ENCODE results near the gene ELOVL5. TPM values are rescaled to one million over a fixed set of nuclear protein-coding genes. Genes with fewer than 3 reads are reported as not detected.

Gene ELOVL5
- total RNA-seq, 4 donors from 2014 or later, result 5.6 to 7.2 (median 6.2) TPM

DNA sequence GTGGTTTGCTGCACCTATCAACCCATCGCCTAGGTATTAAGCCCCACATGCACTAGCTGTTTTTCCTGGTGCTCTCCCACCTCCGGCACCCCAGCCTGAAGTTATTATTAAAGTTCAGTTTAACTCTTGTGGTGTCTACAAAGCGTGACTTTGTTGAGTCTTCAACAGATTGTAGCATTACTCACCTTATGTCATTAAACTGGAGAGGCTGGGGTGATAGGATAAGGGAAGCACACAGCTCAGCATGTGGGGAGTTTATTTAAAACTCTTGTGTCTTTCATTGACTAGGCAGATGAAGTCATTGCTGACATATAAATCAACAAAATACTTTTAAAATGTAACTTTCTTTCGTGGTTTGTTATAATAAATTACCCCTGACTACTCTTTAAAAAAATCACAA lies 115.4 kb downstream of the ELOVL5 start:
- intact Hi-C loops (cut with DNase I; ENCODE audit: low total_unique reads) (no loop called here), in situ Hi-C loops (cut with MboI; ENCODE audit: low sequenced_read_pairs in 4 of 4) (no loop called here)
- H3K27ac ChIP-seq, result no peak overlapping the region
- ATAC-seq, result no peak
- H3K27me3 ChIP-seq, result no peaks in the 10 kb centered on the region
- H3K4me1 ChIP-seq, result no peaks in the 10 kb centered on the region
- H3K9me3 ChIP-seq, result no peaks in the 10 kb centered on the region
- no peak for DNase-seq
- TF ChIP-seq, protein P1, sequence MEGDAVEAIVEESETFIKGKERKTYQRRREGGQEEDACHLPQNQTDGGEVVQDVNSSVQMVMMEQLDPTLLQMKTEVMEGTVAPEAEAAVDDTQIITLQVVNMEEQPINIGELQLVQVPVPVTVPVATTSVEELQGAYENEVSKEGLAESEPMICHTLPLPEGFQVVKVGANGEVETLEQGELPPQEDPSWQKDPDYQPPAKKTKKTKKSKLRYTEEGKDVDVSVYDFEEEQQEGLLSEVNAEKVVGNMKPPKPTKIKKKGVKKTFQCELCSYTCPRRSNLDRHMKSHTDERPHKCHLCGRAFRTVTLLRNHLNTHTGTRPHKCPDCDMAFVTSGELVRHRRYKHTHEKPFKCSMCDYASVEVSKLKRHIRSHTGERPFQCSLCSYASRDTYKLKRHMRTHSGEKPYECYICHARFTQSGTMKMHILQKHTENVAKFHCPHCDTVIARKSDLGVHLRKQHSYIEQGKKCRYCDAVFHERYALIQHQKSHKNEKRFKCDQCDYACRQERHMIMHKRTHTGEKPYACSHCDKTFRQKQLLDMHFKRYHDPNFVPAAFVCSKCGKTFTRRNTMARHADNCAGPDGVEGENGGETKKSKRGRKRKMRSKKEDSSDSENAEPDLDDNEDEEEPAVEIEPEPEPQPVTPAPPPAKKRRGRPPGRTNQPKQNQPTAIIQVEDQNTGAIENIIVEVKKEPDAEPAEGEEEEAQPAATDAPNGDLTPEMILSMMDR (IDR thresholded peaks at IDR 0.05 in 4 of 5, conservative IDR thresholded peaks at IDR 0.05 in 1 of 5), result no peak
- no peak for TF ChIP-seq POLR2A (IDR thresholded peaks at IDR 0.05)
- H3K4me3 ChIP-seq, result no peak overlapping the region
- no peaks in the 10 kb centered on the region for H3K36me3 ChIP-seq

DNA sequence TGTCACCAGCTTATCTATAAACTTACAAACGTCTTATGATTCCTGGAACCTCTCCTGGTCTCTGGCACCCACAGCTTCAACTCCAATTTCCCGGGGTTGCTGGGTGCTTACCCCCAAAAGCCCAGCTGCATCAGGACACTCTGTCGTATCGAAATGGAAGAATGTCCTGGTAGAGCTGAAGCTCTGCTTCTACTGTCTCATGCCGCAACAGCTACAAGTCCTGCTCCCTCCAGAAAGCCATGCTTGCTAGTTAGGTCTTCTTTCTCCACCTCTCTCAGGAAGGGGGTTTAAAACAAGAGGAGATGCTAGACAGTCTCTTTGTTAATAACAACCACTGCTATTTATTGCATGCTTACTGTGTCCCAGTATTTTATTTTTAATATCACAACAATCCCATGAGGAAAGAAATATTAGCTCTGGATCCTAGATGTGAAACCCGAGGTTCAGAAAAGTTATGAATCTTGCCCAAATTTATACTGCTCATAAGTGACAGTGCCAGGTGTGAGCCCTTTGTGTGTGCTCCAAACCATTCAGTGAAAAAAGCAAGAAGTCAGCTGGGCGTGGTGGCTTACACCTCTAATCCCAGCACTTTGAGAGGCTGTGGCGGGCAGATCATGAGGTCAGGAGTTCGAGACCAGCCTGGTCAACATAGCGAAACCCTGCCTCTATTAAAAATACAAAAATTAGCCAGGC lies 117.8 kb downstream of the ELOVL5 start:
- H3K4me1 ChIP-seq, result no peaks in the 10 kb centered on the region
- no peaks in the 10 kb centered on the region for H3K27me3 ChIP-seq
- H3K4me3 ChIP-seq, result no peak overlapping the region
- no peaks in the 10 kb centered on the region for H3K36me3 ChIP-seq
- intact Hi-C loops (cut with DNase I; ENCODE audit: low total_unique reads) (no loop called here), in situ Hi-C loops (cut with MboI; ENCODE audit: low sequenced_read_pairs in 4 of 4) (no loop called here)
- DNase-seq (no peak), ATAC-seq (no peak)
- TF ChIP-seq, protein P1 (IDR thresholded peaks at IDR 0.05 in 4 of 5, conservative IDR thresholded peaks at IDR 0.05 in 1 of 5), result no peak
- TF ChIP-seq POLR2A (IDR thresholded peaks at IDR 0.05), result no peak
- H3K27ac ChIP-seq, result no peak overlapping the region
- H3K9me3 ChIP-seq, result no peaks in the 10 kb centered on the region

DNA sequence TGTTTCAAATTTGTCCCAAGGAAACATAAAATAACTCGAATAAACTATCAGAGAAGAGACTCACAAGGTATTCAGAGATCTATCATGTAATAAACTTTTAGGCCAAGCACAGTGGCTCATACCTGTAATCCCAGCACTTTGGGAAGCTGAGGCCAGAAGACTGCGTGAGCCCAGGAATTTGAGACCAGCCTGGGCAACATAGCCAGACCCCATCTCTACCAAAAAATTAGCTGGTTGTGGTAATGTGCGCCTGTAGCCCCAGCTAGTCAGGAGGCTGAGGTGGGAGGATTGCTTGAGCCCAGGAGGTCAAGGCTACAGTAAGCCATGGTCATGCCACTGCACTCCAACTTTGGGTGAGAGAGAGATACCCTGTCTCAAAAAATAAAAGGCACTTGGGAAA lies 120.9 kb downstream of the ELOVL5 start:
- Histone ChIP-seq H3K27me3 (no peaks in the 10 kb centered on the region), H3K36me3 (no peaks in the 10 kb centered on the region), H3K9me3 (no peaks in the 10 kb centered on the region), H3K4me3 (no peak overlapping the region), H3K4me1 (no peaks in the 10 kb centered on the region), H3K27ac (no peak overlapping the region)
- TF ChIP-seq, protein P1 (IDR thresholded peaks at IDR 0.05 in 4 of 5, conservative IDR thresholded peaks at IDR 0.05 in 1 of 5), result no peak
- TF ChIP-seq POLR2A (IDR thresholded peaks at IDR 0.05), result no peak
- in situ Hi-C loops (cut with MboI; ENCODE audit: low sequenced_read_pairs in 4 of 4) (no loop called here), intact Hi-C loops (cut with DNase I; ENCODE audit: low total_unique reads) (no loop called here)
- DNase-seq (no peak), ATAC-seq (no peak)

DNA sequence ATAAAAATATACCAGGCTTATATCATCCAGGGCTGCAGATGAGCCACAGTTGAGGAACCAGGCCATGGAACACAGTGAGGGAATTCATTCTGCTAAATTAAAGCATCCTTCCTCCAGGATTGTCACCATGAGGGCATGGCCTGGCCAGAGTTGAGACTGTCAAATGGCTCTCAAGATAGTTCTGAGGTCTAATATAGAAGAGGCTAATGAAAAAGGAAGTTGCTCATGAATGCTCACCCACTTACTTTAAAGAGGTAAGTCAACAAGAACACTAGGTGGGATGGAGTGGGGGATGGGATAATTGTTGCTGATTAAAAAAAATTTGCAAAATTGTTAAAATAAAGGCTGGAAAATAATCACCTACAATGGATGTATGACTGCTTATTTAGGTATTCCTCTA lies 128.1 kb downstream of the ELOVL5 start:
- intact Hi-C loops (cut with DNase I; ENCODE audit: low total_unique reads), result no loop called here
- in situ Hi-C loops (cut with MboI; ENCODE audit: low sequenced_read_pairs in 4 of 4), result no loop called here
- Histone ChIP-seq H3K4me1 (no peaks in the 10 kb centered on the region), H3K27ac (no peak overlapping the region), H3K4me3 (no peak overlapping the region), H3K9me3 (no peaks in the 10 kb centered on the region), H3K36me3 (no peaks in the 10 kb centered on the region), H3K27me3 (no peaks in the 10 kb centered on the region)
- no peak for DNase-seq
- ATAC-seq, result no peak
- TF ChIP-seq, protein P1 (IDR thresholded peaks at IDR 0.05 in 4 of 5, conservative IDR thresholded peaks at IDR 0.05 in 1 of 5), result no peak
- no peak for TF ChIP-seq POLR2A (IDR thresholded peaks at IDR 0.05)

Small RNA genes within 50 kb of the gene (microRNA-seq; reads per million reads assigned to microRNA genes)
- 0 reads per million in 2 donors for gene MIR5685 (ENCODE audit: borderline replicate concordance in 2 of 2)

Other genes with a start within 250 kb of the ELOVL5 start
- gene GCM1, start 200.1 kb downstream of the ELOVL5 start, total RNA-seq, result not detected
- 10 to 100 TPM; 16.4 to 29.0 (median 20.5) TPM for gene GCLC, start 196.2 kb upstream of the ELOVL5 start, total RNA-seq

Data from gastrocnemius medialis (tissue), 4 donors.